GM21825 (cell line): ENCODE measurements around the gene SP140L.
"Not testable (repeated sequence)": the region's sequence is repeated elsewhere in the genome, so short reads cannot be mapped to it uniquely, and the experiment has no call there.

ENCODE experiments used
- ATAC-seq: cut with Tn5 transposase; IDR thresholded peaks from one replicate; pipeline ENCODE4 v1.9.1; 2021; ENCODE audit warnings: mild to moderate bottlenecking, moderate library complexity; ENCODE audit not compliant: unreplicated experiment

Gene SP140L

DNA sequence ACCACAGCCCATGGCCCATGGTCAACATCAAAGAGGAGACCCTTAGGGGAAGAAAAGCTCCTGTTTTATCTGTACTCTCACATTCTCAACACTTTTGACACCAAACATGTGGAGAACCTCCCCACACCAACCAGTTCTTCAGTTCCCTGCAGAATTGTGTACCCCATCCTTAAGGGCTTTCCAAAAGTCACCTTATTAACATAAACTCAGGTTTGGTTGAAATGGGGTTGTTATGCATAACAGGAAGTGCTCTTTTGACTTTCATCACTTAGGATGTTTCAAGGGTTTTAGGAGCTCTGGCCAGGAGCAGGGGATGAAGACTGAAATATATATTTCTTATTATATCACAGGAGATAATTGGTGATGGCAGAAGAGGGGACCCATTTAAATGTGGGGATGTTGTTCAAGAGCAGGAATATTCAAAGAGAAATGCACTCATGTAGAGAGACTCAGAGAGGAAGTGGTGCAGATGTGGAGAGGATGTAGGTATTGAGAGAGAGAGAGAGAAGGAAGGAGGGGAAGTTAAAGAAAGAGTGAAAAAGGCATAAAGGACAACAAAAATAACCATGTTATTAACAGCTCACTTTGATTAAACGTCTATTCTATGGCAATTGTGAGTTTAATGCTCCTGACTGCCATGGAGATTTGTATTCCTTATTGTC lies 35.2 kb downstream of the SP140L start:
- no peak for ATAC-seq

GRCh38 chr2:230382108-230382507 lies 55.1 kb downstream of the SP140L start:
- ATAC-seq, result no peak

DNA sequence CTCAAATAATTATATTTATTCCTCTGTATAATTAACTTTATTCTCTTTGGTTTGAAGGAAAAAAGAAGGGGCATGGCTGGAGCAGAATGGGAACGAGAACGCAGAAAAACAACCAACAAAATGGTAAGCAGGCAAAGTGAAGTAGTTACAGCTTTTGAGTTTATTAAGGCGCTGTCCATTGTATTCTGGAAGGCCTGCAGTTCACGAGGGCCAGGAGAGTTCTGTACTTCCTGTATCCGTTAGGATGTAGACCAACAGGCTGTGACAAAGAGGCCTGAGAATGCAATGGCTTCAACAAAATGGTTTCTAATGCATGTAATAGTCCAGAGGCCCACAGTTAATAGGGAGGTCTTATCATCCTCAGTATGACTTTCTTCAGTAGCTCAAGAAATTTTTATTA lies 56.5 kb downstream of the SP140L start:
- ATAC-seq, result no peak

DNA sequence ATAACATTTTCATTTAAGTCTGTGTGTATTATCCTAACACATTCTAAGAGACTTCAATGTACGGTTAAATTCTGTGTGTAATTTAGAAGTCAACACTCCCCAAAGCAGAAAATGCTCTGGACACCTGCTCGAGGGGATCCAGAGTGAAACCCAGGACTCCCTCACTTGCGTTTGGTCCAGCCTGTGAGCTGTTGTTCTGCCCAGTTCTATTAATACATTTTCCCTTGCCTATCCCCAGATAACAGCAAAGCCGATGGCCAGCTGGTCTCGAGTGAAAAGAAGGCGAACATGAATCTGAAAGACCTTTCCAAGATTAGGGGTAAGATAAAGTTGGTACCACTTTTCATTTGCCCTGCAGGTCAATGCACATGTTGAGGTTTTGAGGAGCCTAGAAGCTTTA lies 58.0 kb downstream of the SP140L start:
- no peak for ATAC-seq

GRCh38 chr2:230394301-230394700 lies 67.3 kb downstream of the SP140L start:
- ATAC-seq, result no peak

DNA sequence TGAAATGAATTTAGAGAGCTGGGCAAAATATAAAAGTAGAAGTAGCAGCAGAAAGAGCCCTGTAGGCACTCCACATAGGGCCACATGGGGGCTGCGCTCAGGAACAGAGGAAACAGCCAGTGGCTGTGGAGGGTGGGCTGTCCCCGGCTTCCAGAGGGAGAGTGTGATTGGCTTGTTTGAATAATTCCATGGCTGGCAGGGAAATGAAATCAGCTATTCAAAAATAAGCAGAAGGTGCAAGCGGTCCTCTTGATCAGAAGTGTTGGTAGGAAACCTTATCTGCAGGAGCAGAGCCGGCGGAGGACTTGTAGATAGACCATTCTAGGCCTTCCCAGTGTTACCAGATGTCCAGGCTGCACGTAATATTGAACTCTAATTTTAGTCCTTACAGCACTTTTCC lies 71.7 kb downstream of the SP140L start:
- ATAC-seq, result not testable (repeated sequence)

GRCh38 chr2:230400041-230400440 lies 73.0 kb downstream of the SP140L start:
- ATAC-seq, result no peak

DNA sequence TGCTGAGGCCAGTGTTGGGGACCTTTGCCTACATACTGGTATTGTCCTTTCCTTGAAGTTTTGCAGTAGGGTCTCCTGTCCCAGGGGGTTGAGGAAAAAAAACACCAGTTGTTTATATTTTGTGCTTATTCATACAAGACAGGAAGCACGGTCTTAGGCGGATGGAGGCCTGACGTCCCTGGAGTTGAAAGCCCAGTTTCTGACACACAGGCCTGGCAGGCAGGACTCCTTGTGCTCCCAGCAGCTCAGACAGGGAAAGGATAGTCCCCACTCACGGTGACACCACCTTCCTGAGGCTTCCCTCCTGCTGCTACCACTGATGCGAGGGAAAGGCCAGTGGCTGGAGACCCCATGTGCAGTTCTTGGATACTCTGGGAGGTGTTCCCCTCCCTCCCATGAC lies 73.5 kb downstream of the SP140L start:
- ATAC-seq, result no peak

- ATAC-seq, result not testable (repeated sequence)
These were observed 74.0 kb downstream of the SP140L start for GRCh38 chr2:230401026-230401425.

DNA sequence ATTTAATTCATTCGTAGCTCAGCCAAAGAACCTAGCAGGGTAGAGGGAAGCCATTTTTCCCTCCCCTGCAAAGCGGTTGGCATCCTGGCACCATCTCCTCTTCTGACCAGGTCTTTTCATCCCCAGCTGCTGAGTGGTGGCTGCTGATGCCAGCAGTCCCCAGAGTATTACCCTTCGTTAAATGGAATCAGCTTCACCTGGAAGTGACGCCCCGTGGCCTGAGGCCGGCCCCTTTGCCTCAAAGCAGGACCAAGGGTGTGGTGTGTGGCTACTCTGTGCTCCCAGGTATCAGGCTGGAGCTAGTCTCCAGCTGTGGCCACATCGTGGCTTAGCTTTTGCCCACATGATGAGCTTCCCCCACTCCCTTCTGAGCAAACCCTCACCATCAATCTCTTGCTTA lies 76.8 kb downstream of the SP140L start:
- ATAC-seq, result no peak

- ATAC-seq, result no peak
These were observed 78.8 kb downstream of the SP140L start for GRCh38 chr2:230405824-230406223.

DNA sequence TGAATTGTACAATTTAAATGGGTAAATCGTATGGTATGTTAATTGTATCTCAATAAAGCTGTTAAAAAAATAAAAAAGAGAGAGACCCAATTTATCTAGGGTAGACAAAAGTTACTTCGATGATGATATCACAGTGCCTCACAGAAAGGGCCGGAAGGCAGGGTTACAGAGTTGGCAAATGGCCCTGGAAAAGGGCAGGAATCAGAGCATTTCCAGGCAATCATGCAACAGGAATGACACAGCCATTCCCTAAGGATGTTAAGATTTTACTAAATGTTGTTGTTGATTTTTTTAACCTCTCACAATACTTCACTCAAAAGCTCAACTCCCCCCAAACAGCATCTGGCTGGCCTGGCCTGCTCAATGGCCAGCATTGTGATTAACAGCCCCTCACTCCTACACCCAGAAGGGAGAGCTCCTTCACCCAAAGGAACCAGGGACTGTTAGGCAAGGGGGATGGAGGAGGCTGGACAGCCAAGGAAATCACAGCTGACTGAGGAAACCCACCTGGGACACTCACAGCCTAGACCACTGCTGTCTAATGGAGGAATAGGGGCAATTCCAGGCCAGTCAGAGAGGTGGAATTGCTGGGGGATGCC lies 81.3 kb downstream of the SP140L start:
- ATAC-seq, result no peak

- ATAC-seq, result not testable (repeated sequence)
These were observed 82.3 kb downstream of the SP140L start for GRCh38 chr2:230409316-230409715.

DNA sequence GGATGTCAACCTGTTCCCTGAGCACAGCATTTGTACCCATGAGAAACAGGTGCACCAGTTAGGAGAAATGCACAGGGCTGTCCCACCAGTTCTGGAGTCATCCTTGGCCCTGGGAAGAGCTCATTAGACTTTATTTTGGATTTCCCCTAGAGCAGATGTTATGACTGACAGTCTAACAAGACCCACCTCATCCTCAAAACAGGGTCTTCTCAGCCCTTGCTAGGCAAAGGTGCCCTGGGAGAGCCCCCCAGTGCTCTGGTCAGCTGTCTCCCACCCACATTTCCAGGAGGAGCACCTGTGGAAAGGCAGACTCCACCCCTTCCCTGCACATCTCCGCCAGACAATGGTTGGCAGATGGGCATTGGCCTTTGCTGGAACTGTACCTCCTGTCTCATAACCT lies 83.3 kb downstream of the SP140L start:
- no peak for ATAC-seq

- ATAC-seq, result no peak
These were observed 84.0 kb downstream of the SP140L start for GRCh38 chr2:230410861-230411569.

- ATAC-seq, result peak; percentile 47
These were observed 84.8 kb downstream of the SP140L start for GRCh38 chr2:230411570-230412370.

DNA sequence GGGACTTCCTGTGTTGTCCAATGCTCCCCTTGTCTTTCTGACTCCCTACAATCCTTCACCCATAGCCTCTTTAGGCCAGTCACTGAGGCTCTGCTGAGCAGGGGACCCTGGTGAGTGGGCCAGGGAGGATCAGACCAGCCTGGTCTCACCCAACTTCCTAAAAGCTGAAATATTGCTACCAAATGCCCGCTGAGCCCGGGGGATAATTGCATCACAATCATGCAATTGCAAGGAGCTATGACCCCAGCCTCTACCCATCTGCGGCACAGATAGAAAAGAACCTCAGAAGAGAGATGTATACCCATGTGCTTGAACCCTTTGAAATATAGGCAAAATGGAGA lies 85.3 kb downstream of the SP140L start:
- no peak for ATAC-seq

DNA sequence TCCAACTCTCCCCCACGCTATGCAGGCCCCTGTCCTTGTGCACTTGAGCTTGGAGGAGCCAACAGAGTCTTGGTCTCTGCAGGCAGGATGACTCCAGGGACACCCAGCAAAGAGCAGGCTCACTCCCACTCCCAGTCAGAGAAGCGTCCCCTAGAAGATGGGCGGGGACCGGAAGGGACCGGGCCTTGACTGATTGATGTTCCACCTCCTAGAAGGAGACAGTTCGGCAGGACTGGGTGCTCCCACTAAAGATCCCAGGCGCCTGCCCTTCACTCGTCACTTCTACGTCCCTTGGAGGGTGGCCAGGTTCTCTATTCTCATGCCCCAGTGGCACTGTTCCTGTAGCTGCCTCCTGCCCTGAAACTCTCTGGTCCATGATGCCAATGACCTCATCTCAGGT lies 85.9 kb downstream of the SP140L start:
- no peak for ATAC-seq

DNA sequence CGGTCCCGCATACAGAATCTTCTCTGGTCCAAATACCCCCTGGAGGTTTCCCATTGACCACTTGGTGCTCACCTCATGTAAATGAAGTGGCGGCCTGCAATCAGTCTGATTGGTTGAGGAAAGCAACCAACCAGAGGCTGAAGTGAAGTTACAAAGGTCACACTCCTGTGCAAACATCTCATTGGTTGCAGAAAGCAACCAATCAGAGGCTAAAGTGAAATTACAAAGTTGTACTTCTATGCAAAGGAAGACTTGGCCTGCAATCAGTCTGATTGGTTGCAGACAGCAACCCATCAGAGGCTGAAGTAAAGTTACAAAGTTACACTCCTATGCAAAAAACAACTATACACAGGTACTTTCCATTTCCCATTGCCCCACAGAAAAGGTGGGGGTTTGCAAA lies 86.5 kb downstream of the SP140L start:
- no peak for ATAC-seq

DNA sequence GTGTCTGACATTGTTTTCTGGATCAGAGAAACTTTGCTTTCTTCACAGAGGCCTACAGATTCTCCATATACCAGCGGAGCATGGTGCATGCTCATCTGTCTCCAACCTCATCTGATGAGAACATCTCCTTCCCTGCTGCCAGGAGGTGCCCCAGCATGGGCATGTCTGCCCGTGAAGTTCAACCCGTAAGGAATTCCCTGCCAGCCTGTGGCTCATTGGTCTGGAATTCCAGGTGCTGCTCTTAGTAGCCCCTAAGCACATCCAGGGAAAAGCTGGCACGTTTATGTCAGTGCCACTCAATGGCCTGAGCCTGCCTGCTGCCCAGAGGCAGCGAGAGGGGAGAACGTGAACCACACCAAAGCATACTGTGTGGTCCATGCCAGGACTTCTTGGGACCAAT lies 87.3 kb downstream of the SP140L start:
- ATAC-seq, result no peak

GRCh38 chr2:230416061-230416721 lies 89.2 kb downstream of the SP140L start, which contains the start of gene SP100:
Gene SP100, plus strand, starts transcription at chr2:230416201. Its CDS starts 96 bp downstream, at chr2:230416297.
- peak; percentile 67 for ATAC-seq
